IPS-18c (cell line): ENCODE data around the gene HLA-DRB1.
A peak's percentile ranks its signal among the peaks of the same experiment; 100 is the strongest.
"Not testable (repeated sequence)": the region's sequence is repeated elsewhere in the genome, so short reads cannot be mapped to it uniquely, and the experiment has no call there.

Experiments
- H3K4me3 ChIP-seq: 2 replicates; pipeline ENCODE4 v1.7.0; 2013; ENCODE audit warnings: low read depth, mild to moderate bottlenecking, low read length, moderate library complexity; ENCODE audit not compliant: insufficient read depth
- H3K9me3 ChIP-seq: one replicate; pipeline ENCODE4 v1.6.1; 2013; ENCODE audit warnings: mild to moderate bottlenecking, low read length, moderate library complexity; ENCODE audit not compliant: control insufficient read depth, insufficient read depth

Gene HLA-DRB1

DNA sequence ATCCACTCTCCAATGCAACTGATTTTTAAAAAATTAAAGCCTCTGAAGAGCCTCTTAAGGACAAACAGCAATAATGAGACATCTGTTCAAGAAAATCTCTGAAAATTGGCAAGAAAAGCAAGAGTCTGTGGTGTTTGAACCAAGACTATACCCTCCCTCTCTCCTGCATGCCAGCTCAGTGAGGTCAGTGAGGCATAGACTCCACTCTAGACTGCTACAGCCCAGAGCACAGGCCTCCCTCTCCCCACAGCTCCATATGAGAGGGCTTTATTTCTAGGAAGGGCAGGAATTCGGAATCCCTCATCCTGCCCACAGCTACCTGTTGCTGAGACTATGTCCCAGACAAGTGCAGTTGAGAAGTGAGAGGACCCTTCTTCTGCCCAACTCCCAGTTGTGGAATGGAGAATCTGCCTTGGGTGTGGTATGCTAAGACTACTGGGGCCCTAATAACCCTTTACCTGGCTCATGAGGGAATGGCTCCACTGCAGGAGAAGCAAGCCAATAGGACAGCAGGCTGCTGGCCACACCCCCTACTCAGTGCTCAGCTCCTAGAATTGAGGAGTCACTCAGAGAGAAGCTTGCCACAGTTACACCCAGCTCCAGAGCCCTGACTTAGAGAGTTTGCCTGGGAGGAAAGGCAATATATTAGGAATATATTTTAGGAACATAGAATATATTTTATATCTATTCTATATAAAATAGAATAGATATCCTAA, 24.9 kb upstream of the HLA-DRB1 start:
- Histone ChIP-seq H3K4me3 (no peak overlapping the region), H3K9me3 (no peaks in the 10 kb centered on the region)

DNA sequence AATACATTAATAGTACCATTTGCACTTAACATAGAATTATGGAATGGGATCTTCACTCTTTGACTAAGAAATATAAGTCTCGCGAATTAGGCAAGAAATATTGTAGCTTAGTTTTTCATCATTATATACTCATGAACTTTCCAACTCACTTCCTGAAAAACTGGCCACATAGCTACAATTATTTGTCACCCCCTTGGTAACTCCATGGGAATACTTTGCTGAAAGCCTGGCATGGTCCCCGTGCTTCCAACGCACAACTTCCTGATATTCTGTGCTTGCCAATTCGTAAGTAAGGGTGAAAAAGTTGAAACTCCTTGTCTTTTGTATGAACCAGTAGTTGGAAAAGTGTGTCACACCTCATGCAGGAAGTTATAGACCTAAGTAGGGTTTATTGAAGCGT, 23.8 kb upstream of the HLA-DRB1 start:
- Histone ChIP-seq H3K9me3 (no peaks in the 10 kb centered on the region), H3K4me3 (no peak overlapping the region)

DNA sequence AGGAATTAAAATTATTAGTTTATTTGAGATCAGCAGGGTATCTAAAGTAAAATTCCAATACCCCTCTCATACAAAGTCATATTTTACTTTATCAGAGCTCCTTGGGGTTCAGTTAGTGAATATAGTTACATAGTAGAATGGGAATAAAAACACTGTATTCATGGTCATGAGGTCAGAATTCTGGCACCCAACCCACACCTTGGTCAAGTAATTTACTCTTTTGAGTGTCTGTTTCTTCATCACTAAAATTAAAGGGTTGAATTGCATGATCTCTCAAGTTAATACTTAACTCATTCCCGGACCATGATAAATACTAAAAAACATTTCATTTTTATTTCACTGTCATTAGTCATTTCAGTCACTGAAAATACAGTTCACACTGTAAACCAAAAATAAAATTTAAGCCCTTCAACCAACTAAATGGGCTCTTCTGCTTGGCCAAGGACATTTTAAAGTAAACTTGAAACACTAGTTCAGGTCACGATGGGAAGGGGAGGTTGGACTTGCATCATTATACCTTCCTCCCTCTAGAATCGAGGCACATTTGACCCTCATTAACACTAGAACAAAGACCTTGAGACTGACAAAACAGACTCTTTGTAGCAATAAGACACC, 21.1 kb upstream of the HLA-DRB1 start:
- Histone ChIP-seq H3K9me3 (no peaks in the 10 kb centered on the region), H3K4me3 (no peak overlapping the region)

DNA sequence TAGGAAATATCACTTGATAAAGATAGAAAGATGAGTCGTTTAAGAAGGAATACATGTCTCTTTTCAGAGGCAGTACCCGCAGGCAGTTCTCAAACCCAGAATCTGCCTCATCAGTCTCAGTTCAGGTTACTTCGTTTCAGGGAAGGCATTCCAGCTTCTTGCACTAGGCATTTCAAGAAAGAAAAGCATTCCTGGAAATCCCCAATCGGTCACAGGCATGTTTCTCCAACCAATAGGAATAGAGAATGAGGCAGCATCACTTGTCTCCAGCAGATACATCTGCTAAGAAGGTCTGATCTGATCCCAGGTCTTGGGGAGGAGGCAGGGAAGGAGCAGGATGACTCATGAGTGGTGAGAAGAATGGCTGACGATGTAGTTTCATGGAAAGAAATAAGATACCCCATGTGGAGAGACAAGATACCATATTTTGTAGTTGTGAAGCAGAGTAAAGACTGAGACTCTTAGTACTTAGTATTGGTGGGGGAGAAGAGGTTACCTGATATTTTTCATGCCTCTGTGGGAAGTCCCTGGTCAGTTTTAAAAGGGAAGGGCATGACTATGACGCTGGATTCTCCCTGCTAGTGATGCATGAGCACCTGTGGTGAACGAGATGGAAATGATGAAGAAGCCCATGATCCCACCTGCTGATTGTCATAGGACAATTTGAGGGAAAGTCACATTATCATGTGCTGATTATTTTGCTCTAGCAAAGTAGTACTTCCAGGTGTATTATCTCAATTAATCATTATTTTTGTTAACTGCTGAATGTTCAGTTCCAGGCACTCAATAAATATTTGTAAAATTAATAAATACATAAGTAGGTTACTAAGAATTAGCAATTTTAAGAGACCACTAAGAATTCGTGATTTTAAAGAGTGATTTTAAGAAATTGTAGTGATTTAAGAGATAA, 20.3 kb upstream of the HLA-DRB1 start:
- H3K9me3 ChIP-seq, result no peaks in the 10 kb centered on the region
- no peak overlapping the region for H3K4me3 ChIP-seq

DNA sequence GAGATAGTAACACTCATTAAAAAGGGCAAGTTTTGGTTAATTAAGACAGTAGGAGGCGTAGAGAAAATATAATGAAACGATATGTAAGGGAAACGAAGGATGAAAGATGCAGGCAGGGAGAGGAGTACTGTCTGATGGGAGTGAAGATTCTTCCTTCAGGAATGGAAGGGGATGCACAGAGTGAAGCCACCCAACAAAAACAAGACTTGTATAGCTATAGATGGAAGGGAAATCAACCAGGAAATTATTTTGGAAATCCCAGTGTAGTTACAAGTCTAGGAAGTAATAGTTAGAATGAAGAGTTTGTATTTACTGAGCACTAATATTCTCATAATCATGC, 19.7 kb upstream of the HLA-DRB1 start:
- no peak overlapping the region for H3K4me3 ChIP-seq
- H3K9me3 ChIP-seq, result no peaks in the 10 kb centered on the region

DNA sequence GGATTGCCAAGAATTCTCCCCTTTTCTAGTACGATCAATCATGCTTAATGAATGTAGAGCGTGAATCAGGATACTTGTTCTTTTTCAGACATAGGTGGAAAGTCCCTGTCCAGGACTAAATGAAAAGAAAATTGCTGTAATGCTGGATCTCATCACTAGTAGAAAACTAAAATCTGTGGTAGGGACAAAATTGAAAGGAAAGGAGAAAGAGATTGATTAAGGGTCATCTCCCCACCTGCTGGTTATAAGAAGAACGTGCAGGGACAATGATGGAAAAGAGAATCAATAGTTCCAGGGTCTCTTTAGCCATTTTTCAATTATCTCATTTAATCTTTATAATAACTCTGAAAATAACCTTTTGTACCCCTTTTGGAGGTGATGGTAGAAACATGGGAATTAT, 18.7 kb upstream of the HLA-DRB1 start:
- Histone ChIP-seq H3K4me3 (no peak overlapping the region), H3K9me3 (no peaks in the 10 kb centered on the region)

DNA sequence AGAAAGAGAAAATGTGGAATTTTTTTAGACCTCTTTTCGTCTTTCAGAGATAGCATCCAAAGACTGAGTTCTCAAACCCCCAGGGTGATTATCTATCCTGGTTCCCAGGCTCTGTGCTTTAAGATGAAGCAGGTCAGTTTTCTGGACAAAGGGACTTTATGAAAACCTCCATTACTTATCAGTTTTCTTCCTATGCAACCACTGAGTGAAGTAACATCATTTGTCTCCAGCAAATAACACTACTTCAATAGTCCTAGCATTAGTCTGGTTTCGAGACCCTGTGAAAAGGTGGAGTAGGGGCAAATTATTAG, 18.3 kb upstream of the HLA-DRB1 start:
- Histone ChIP-seq H3K4me3 (no peak overlapping the region), H3K9me3 (no peaks in the 10 kb centered on the region)

DNA sequence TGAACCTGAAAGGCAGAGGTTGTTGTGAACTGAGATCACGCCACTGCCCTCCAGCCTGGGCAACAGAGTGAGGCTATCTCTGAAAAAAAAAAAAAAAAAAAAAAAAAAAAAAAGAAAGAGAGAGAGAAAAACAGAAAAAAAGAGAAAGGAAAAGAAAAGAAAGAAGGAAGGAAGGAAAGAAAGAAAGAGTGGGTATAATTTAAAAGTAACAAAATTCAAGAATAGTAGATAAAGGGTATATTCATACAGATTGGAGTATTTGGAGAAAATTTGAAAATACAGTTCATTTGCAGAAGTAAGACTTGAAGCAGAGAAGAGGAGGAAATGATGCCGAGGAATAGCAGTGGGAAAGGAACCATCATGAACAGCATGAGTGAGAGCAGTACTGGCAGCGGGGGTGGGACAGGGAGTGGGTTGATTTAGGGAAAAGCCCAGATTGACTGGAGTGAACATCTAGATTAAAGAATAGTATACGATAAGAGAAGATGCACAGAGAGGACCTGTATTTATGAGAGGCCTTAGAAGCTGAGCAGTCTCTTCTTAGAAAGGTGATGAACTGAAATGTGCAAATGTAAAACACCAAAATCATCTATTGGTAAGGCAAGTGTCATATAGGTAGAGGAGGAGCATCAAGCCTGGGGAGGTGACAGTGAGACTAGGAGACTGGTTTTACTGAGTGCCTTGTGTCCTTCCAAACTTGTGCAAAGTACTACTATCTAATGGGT, 17.8 kb upstream of the HLA-DRB1 start:
- H3K9me3 ChIP-seq, result no peaks in the 10 kb centered on the region
- no peak overlapping the region for H3K4me3 ChIP-seq

DNA sequence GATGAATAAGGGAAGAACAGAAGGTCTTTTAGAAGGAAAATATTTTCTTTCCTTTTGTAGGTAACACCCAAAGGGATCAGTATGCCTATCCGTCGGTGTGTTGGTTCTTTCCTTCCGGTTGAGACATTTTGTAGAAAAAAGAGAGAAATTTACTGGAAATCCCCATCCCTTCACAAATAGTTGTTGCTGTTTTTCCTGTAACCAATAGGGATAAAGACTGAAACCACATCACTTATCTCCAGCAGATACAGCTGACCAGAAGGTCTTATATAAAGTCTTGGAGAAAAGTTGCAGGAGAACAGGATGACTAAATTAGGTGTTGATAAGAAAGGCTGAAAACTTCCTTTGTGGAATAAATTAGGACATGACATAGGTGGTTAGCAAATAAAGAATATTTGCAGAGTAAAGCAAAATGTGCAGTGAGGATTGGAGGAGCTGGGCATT, 14.8 kb upstream of the HLA-DRB1 start:
- Histone ChIP-seq H3K4me3 (no peak overlapping the region), H3K9me3 (no peaks in the 10 kb centered on the region)

DNA sequence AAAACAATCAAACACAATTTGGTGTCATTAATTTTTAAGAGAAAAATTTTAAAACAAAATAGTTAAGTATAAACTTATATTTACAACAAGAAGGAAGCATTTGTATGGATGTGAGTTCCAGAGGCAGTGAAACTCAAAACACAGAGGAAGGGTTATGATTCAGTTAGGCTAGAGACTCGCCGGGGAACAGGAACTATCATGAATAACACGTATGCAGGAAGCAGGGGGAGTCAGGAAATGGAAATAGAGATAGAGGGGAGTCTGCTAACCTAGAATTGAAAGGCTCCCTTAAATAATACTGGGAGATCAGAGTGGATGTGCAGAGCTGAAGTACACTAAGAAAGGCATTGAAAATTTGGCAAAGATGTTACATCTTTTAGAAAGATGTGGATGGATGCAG, 14.2 kb upstream of the HLA-DRB1 start:
- Histone ChIP-seq H3K4me3 (no peak overlapping the region), H3K9me3 (no peaks in the 10 kb centered on the region)

DNA sequence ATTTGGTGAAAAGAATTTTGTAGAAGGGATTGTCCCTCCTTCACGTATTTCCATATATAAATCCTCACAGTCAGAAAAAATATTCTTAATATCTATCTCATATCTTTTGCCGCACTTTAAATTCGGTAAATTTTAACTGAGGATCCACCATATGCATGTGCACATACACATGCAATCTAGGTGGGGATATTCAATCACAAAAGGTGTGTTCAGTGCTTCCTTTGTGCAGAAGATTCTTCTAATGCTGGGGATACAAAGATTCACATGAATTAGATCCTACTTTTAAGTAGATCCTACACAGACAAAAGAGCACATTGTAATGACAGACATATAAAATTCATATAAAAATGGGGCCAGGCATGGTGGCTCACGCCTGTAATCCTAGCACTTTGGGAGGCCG, 13.6 kb upstream of the HLA-DRB1 start:
- no peaks in the 10 kb centered on the region for H3K9me3 ChIP-seq
- no peak overlapping the region for H3K4me3 ChIP-seq

DNA sequence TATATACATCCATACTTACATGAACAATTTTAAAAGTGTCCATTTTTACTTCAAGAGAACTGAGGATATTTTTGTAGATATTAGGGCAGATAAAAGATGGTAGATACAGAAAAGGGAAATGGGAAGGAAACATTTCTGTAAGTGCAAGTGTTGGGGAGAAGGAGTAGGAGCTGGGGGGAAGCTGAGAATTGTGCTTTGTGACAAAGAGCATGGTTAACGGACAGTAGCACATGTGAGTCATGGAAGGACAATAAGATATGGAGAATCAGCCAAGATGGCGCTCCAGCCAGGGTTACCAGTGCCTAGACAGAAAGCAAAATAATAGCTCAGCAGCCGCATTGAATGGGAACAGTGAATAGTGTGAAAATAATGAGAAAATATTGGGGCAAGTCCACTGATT, 12.7 kb upstream of the HLA-DRB1 start:
- Histone ChIP-seq H3K9me3 (no peaks in the 10 kb centered on the region), H3K4me3 (no peak overlapping the region)

DNA sequence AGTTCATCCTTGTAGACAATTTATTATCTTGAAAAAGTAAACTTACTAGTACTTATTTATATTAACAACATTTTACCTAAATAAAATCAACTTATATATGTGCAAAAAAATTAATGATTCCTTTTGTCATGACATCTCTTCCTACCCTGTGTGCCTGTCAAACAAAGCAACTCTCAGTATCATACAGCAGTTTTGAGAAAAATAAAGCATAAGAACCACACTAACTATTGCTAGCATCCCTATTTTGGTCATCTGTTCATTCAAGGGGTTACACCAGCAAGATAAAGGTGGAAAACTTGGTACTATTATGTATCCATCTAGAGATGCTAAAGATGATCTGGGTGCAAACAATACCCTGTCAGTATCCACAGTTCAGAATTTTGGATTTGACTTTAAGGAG, 7.4 kb upstream of the HLA-DRB1 start:
- Histone ChIP-seq H3K4me3 (no peak overlapping the region), H3K9me3 (no peaks in the 10 kb centered on the region)

DNA sequence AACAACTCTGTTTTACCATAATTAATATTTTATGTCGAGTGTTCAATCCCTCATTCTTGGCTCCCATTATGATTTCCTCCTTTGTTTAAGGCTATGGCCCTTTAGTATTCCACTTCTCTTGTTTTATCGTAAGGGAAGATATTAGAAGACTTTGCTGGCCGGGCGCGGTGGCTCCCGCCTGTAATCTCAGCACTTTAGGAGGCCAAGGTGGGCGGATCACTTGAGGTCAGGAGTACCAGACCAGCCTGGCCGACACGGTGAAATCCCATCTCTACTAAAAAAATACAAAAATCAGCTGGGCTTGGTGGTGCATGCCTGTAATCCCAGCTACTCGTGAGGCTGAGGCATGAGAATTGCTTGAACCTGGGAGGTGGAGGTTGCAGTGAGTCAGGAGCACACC, 1.1 kb upstream of the HLA-DRB1 start:
- not testable (repeated sequence) for H3K4me3 ChIP-seq, H3K9me3 ChIP-seq

DNA sequence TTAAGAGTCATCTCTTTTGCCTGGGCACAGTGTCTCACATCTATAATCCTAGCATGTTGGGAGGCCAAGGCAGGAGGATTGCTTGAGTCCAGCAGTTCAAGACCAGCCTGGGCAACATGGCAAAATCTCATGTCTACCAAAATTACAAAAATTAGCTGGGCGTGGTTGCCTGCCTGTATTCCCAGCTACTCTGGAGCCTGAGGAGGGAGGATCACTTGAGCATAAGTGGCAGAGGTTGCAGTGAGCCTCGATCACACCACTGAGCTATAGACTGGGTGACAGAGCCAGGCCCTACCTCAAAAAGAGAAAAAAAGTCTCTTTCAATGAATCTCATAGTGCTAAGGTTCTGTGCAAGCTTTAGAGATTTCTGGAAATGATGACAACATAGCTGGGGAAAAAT, 1.5 kb downstream of the HLA-DRB1 start:
- Histone ChIP-seq H3K4me3 (no peak overlapping the region), H3K9me3 (no peaks in the 10 kb centered on the region)

DNA sequence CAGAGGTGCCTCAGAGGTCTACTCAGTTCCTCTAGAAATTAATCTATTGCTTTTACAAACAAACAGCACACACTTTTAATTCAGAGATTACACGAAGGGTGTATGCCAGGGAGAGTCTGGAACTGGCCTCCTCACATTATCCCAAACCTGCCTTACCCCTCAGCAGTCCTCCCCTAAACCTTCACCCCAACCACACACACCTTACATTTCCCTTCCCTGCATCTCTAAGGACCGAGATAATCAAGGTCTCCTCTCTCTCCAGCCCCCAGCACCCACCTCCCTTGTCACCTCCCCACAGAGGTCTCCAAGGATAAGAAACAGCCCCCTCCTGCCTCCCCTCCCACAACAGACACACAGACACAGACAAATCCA, 6.1 kb downstream of the HLA-DRB1 start:
- Histone ChIP-seq H3K4me3 (0 out of 2 replicates have a peak overlapping the region, but pooled peaks have one; percentile 15), H3K9me3 (no peaks in the 10 kb centered on the region)

DNA sequence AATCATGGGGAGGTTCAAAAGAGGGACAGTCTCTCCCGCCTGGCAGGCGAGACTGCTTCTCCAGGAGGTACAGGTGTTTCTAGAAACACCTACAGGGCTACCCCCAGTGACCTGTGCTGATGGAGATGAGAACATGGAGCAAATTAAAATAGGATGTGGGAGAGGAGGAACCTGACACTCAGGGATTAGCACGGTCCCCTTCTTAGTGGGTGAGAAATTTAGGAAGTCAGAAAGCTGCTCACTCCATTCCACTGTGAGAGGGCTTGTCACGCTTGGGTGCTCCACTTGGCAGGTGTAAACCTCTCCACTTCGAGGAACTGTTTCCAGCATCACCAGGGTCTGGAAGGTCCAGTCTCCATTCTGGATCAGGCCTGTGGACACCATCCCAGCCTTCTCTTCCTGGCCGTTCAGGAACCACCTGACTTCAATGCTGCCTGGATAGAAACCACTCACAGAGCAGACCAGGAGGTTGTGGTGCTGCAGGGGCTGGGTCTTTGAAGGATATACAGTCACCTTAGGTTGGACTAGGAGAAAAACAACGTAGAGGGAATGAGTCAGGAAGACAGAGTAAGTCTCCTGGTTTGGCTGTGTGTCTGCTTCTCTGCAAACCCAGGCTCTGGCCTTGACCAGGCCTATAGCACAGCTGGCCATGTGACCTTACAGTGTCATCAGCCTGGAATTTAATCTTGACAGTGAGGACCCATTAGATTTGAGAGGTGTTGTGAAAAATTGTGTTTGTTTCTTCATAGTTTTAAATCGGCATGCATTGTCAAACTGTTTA, 8.1 kb downstream of the HLA-DRB1 start:
- no peaks in the 10 kb centered on the region for H3K9me3 ChIP-seq
- no peak overlapping the region for H3K4me3 ChIP-seq
